GM19023 (cell line): ENCODE results near the gene PCDH15.

Experiments
- ATAC-seq: cut with Tn5 transposase; IDR thresholded peaks from one replicate; pipeline ENCODE4 v1.9.1; 2021; ENCODE audit warnings: mild to moderate bottlenecking, moderate library complexity; ENCODE audit not compliant: unreplicated experiment

Gene PCDH15

DNA sequence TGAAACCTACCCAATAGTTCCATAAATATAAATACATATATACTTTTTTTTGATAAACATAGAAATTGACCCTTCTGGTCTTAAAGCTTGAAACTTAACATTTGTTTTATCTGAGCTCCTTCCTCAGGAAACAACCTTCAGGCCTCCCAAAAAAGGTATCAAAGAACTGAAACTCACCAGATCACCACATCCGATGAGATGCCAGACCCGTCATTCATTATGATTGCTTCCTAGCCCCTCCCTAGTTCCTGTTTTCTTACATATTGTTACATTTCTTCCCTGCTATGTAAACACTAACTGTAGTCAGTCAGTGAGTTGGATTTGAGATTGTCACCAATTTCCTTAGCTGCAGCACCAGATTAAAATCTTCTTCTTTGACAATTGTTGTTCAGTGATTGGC, 663.6 kb downstream of the PCDH15 start:
- ATAC-seq, result no peak

DNA sequence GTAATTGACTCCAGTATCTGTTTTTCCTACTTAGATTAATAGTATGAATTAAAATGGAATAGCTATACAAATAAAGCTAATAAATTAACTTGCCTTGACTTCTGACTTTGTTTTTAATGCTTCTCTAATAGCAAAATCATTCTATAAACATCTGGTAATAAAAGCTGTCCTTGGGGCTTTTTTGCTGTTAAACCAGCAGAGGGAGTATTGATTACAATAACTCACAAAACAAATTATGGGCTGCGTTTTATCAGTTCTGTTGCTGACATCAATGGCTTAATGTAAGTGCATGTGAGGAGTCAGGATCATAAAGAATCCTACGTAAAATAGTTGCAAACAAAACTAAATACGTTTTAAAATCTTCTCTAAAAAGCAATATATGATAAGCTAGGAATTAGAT, 667.8 kb downstream of the PCDH15 start:
- no peak for ATAC-seq

DNA sequence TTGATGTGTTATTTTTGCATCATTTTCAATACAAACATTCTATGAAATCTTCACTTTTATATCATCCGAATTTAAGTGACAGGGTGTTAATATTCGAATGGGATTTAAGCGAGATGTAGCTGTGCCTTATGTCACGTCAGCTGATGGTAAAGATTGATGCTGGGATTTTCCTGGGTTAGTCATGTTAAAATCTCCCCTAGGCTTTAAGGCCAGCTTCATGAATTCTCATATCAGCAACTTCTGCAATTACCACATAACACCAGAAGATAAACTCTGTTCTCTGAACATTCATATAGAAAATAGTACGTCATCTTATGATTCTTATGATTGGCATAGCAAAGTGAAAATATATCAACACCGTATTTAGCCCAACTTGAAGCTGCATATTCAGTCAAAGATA, 669.2 kb downstream of the PCDH15 start:
- no peak for ATAC-seq

DNA sequence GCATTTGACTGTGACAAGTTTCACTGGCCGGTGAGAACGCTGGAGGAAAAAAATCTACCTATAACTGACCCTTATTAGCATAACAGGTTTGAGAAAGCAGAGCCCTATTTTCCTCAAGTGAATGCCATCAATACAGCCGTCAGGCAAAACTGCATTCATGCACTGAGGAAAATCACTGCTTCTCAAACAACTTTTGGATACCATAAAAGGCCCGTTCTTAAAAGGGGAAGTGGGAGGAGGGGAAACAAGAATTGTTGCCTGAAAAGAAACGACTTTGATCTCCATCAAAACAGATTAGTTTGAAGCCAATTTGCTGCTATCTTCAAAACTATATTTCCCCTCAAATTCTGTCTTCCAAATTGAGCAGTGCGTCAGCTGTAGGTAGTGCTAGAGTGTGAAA, 670.6 kb downstream of the PCDH15 start:
- no peak for ATAC-seq

DNA sequence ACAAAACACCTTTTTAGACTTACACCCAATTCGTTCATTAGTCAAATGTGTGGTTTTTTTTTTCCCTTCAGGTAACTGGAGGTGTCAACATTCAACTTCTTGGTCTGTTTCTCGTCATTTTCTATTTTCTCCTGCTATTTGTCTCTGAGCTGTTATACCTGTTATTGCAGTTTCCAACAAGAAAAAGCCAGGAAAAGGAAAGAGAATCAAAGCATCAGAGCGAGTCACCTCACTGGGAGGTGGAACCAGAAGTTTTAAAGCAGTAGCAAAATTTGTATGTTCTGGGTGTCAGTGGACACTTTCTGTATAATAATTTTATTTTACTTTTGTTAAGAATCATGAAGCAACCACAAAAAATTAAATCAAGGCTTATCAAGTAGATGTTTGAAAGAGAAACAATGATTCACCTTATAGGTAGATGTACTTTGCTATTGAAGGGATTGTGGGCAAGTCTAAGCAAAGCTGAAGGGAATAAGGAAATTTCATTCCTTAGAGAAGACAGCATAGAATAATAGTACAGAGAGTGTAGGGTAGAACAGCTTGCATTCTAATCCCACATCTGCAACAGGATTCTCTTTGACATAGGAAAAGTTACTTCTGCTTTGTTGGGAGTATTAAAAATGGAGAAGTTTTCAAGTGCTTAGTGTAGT, 675.8 kb downstream of the PCDH15 start:
- ATAC-seq, result no peak

DNA sequence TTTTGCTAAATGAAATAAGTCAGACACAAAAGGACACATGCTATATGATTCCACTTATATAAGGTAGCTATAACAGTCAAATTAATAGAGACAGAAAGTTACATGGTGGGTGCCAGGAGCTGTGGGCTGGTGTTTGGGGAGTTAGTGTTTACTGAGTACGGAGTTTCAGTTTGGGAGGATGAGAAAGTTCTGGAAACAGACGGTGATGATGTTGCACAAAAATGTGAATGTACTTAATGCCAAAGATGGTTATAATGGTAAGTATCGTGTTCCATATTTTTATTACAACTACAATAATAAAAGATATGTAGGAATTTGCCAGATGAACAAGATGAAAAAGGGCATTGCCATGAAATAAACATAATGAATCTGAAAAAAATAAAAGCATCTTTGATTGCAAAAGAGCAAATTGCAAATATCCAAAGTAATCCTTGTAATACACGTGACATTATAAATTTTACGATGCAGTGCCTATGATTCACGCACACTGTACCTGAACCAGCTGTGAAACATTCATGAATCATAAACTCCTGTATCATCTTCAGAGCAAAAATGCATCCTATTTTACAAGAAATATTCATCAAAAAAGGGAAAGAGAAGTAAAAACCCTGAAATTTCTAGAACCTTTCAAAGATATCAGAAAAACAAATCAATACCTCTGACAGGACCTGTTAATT, 676.7 kb downstream of the PCDH15 start:
- no peak for ATAC-seq

DNA sequence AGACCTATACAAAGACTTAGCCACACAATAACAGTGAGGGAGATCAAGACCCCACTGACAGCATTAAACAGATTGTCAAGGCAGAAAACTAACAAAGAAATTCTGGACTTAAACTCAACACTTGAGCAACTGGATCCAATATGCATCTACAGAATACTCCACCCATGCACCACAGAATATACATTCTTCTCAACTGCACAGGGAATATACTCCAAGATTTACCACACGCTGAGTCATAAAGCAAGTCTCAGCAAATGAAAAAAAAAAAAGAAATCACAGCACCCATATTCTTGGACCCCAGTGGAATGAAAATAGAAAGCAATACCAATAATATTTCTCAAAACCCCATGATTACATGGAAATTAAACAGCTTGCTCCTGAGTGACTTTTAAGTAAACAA, 680.2 kb downstream of the PCDH15 start:
- ATAC-seq, result no peak

DNA sequence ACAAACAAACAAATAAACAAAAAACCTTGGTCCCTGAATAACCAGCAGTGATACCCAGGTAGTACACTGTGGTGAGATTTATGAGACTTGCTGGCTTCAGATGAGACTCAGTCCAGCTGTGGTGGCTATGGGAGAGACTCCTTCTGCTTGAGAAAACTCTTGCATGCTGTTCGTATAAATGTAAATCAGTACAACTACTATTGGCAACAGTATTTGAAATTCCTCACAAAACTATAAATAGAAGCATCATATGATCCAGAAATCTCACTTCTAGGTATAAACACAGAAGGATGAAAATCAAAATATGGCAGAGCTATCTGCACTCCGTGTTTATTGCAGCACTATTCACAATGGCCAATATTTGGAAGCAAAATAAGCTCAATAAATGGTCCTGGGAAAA, 692.1 kb downstream of the PCDH15 start:
- no peak for ATAC-seq

DNA sequence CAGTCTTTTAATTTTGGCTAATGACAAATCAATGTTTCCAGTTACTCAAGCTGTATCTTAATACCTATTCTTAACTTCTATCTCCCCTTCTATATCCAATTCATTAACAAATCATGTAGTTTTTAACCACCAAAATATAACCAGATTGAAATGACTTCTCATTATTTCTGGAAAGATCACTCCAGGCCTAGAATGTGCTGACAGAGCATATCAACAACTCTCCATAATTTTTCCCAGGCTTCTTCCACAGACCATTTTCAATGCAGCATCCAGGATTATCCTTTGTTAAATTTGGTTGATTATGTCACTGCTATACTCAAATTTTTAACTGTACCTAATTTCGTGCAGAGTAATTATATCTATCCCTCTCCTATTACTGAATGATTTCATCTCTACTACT, 704.1 kb downstream of the PCDH15 start:
- ATAC-seq, result no peak

DNA sequence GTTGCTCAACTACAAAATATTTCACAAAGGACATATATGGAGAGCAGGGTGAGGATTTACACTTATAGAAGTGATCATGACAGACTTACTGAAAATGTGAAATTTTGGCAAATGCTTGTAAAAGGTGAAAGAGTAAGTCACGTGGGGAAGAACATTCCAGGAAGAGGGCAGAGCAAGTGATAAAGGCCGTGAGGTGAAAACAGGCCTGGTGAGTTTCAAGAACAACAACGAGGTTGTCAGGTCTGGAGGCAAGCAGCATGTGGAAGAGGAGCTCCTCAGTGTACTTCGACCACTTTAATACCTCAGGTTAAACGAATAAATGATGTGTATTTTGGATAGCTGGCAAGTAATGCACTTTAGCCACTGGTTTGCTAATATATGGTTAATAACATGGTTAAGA, 706.7 kb downstream of the PCDH15 start:
- ATAC-seq, result no peak

DNA sequence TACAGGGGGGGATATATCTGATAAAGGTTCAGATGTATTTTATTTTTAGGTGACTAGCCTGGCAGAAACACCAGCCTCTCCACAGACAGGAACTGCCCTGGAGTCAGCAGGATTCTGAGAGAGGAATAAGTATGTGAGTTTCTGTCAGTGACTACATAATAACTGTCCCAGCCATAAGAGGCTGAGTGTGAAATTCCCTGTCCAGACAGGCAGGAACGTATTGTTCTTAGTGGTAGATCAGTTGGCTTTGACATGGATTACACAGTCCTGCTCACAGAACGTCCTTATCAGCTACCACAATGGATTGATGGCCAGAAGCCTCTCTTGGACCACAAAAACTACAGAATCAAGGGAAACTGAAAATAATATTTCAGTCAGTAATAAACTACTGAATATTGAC, 709.8 kb downstream of the PCDH15 start:
- no peak for ATAC-seq

DNA sequence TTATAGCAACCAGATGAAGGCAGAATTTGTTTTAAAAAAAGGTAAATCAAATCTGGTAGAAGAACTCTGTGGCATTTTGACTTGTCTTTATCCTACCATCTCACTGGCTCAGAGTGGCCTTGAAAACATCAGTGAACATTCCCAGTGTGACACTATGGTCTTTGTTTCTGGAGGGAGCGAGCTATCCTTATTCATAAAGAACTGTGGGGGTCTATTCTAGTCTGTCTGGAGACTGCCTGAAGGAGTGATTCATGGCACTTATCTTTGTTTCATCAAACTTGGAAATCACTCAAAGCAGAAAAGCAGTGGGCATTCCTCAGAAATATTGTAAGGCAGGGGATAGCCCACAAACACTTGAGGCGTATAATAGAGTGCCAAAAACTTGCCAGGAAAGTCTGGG, 719.1 kb downstream of the PCDH15 start:
- no peak for ATAC-seq

DNA sequence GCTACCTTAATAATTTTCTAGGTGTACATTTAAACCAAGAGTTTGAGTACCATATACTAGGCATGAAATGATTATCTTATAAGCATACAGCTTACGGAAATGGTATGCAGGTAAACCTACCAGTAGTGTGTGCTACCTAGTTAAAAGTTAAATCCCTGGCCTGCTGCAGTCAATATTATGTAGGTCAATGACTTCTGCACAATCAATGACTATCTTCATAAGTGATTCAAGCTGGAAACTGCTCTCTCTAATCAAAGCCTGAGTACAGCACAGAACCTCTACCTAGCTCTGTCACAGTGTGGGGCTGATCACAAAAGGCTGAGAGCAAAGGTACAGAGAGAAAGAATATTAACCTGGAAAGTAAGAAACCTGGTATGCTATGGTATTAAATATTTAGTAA, 733.7 kb downstream of the PCDH15 start:
- no peak for ATAC-seq

DNA sequence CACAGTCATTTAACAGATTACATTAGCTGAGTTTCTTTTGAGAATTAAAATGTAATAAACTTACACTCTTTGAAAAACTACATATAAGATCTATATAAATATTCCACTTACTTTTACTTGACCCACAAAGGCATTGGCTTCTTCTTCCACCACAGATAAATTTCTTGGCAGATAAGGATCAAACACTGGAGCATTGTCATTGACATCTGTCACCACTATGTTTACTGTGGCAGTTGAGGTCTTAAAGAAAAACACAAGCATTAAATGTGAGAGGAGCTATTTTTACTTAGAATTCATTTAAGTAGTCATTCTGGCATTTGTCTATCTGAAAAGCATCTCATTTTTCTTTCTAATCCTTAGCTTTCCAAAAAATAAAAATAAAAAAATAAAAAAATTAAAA, 734.4 kb downstream of the PCDH15 start:
- no peak for ATAC-seq

DNA sequence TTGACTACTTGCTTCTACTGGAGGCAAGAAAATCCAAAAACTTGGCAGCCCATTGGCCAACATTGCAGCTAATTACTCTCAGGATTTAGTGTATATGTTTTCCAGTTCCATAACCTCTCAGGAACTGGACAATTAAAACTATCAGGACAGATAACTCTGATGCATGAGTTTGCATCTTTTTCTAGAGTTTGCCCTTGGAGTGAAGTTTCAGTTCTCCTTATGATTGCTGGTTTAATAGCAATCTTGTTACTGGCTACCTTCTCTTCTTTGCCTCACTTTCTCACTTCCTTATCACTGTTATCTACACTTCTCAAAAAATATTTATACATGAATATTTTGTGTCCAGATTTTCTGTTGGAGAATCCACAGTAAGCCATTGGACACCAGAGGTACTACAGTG, 735.9 kb downstream of the PCDH15 start:
- ATAC-seq, result no peak

DNA sequence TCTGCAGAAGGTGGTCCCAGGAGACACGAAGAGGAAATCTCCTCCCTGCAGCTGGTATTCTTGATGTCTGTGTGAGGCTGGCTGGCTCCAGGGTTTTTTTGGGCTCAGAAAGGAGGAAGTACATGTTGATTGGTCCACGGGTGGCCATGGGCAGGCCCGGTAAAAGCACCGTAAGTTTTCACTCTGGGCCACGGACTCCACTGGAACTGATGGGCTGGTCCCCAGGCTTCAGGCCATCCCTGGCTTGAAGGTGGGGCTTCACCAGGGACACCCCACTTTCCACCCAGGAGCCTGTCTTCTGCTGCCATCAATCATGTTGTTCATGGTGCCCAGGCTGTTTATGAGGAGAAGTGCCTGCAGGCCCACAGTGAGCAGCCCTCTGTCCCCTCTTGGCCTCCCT, 736.8 kb downstream of the PCDH15 start:
- no peak for ATAC-seq

DNA sequence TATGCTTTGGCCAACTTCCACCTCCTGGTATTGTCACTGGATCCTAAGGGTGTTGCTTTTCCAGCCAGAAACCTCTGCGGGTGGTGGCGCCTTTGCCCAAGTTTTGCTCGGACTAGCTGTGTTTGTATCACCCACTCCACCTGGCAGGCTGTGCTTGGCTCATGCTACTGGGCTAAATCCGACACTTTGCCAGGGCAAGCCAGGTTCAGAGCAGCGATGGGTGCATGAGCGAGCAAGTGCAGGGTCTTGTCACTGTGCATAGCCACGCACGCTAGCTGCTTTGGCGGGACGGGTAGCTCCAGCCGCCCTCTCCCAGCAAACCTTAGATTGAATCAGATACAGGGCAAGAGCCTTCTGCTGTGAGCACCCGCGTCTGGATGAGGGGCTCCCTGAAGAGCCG, 737.5 kb downstream of the PCDH15 start:
- no peak for ATAC-seq

DNA sequence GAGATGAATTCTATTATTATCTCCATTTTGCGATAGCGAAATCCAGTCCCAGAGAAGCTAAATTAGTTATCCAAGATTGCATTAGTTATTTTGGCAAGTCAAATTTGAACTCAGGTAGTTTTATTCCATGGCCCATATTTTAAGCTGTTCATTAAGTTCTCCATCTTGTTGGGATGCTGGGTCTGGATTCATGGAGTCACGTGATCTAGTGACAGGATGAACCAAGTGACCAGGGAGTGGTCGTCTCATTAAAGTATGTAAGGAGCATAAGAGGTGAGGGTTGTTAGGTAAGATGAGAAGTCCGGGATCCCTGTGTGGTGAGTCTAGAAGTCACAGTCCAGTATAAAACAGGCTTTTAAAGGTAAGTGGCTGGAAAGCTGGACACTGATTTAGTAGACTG, 740.5 kb downstream of the PCDH15 start:
- no peak for ATAC-seq

DNA sequence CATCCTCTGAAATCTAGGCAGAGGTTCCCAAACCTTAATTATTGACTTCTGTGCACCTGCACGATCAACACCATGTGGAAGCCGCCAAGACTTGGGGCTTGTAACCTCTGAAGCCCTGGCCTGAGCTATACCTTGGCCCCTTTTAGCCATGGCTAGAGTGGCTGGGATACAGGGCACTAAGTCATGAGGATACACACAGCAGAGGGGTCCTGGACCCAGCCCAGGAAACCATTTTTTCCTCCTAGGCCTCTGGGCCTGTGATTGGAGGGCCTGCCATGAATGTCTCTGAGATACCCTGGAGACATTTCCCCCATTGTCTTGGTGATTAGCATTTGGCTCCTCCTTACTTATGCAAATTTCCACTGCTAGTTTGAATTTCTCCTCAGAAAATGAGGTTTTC, 743.7 kb downstream of the PCDH15 start:
- no peak for ATAC-seq

DNA sequence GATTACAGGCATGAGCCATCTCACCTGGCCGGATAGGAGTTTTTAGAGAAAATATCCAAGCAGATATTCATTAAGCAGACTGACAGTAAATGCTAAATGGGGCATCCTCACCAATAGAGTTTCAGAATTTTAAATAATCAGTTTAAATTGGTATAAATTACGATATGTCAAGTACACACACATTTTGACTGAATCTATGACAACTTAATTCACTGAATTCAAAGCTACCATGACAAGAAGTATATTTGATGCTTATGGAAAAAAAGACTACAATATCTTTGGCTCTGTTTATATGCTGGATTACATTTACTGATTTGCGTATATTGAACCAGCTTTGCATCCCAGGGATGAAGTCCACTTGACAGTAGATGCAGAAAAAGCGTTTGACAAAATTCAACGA, 774.7 kb downstream of the PCDH15 start:
- no peak for ATAC-seq

DNA sequence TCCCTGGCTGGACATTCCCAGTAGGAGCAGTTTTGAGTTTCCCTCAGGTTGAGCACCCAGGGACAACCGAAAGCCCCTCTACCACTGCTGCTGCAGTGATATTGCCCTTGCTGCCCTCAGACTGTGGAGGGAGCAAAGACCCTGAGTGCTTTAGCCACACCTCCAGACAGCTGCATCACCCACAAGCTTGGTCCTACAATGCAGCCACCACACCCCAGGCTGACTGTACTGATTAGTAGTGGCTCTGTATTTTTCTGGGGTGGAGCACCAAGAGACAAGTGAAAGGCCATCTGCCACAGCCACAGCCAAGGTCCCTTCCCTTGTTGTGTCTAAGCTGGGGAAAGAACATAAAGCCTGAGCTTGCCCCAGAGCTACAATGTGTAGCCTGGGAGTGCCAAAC, 789.9 kb downstream of the PCDH15 start:
- ATAC-seq, result no peak

DNA sequence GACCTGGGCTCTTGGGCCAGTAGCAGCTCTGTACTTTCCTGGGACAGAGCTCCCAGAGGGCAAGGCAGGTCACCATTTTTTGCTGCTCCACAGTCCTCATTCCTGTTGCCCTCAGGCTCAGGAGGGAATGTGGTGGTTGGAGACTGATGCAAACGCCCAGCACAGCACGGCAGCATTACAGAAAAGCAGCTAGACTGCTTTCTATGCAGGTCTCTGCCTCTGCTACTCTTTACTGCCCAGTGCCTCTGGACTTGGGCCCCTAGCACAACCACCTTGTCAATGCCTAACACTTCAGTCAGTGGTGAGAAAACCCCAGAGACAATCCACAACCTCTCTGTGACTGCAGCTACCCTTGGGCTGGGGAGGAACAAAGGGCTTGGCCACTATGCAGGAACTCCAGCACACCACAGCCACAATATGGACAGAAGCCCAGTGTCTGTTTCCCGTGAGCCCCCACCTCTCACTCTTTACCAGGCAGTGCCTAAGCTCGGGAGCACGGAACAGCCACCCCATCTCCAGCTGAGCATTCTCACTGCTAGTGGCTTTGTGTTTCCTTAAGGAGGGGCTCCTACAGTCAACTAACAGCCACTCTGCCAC, 790.6 kb downstream of the PCDH15 start:
- ATAC-seq, result no peak

DNA sequence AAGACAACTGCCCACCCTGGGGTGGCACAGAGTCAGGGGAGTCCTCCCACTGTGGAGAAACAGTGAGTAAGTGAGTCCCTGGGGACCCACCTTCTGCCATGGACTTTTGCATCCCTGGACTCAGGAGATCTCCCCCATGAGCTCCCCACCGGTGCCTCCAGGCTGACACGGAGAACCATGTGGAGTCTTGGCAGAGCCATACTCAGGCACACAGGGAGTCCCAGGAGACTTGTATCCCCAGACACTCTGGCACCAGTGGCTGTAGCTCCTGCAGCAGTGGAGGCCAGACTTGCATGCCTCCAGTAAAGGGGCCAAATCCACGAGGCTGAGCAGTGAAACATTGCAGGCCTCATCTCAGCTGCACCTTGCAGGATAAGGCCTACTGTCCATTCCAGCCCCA, 791.4 kb downstream of the PCDH15 start:
- ATAC-seq, result no peak
